NCI-H2227 (cell line): Measurements from ENCODE around the gene TENM4.

Experiments used
- DNase-seq: peaks from one replicate; lab custom pipeline; 2025; ENCODE audit not compliant: unreplicated experiment; lab: John Stamatoyannopoulos, UW

TENM4 gene

DNA sequence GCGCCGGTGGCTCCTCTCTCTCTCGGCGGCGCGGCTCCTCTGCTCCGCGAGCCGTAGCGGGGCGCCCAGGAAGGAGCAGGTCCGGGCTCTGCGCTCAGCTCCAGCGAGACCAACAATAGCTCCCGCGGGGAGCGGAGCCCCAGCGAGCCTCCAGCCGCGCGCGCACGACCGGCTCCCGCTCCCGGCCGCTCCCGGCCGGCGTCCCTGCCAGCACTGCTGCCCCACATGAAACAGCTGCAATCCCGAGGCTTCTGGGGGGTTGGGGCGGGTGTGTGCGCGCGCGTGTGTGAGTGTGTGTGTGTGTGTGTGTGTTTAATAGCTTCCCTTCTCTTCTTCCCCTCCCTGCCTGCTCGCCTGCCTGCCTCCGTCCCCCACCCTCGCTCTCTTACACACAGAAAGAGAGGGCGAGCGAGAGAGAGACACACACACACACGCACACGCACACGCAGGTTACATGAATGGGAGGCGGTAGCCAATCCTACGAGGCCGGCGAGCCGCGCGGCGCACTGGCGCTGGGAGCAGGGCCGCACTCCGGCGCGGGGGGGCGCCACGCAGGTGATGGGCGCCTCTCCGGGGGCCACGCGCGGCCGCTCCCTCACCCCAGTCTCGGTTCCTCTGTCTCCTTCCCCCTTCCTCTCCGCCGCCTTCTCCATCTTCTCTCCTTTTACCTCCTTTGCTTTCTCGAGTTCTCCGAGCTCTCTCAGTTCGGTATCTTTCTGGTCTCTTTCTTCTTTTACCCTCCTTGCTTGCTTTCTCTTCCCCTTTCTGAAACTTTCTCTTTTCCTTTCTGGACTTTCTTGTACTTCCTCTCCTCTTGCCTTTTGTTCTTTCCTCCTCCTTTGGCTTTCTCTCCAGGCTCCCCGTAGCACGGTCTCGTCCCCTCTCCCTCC is at the start of gene TENM4:
TSS of gene TENM4 (minus strand) at position 460 of the 890 bp plus-strand sequence. CDS start 371,086 bp downstream, outside the sequence.
- DNase-seq, result peak; percentile 92

DNA sequence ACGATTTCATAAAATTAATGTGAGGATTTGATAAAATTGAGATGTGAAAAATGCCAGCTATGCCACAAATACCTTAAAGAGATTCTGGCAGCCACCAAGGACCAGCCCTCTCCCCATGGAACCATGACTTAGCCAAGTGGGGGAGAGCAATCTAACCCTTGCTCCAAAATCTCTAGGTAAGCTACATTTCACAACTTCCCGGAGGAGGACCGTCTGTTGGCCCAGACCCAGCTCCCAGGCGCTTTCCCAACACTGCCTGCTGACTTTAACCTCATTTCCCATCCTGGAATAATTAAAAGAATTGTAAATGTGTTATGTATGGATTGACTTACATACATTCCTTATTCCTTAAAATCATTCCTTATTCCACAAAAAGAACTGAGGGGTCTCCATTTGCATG is 47.5 kb upstream of the TENM4 start:
- DNase-seq, result no peak

DNA sequence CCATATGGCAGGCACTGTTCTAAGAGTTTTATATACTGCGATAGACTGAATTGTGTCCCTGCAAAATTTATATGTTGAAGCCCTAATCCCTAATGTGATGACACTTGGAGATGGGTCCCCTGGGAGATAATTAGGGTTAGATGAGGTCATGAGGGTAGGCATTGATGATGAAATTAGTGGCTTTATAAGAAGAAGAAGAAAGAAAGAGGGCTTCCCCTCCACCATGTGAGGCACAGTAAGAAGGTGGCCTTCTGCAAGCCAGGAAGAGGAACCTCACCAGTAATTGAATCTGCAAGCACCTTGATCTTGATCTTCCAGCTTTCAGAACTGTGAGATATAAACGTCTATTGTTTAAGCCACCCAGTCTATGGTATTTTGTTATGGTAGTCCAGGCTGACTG is 46.6 kb upstream of the TENM4 start:
- no peak for DNase-seq

DNA sequence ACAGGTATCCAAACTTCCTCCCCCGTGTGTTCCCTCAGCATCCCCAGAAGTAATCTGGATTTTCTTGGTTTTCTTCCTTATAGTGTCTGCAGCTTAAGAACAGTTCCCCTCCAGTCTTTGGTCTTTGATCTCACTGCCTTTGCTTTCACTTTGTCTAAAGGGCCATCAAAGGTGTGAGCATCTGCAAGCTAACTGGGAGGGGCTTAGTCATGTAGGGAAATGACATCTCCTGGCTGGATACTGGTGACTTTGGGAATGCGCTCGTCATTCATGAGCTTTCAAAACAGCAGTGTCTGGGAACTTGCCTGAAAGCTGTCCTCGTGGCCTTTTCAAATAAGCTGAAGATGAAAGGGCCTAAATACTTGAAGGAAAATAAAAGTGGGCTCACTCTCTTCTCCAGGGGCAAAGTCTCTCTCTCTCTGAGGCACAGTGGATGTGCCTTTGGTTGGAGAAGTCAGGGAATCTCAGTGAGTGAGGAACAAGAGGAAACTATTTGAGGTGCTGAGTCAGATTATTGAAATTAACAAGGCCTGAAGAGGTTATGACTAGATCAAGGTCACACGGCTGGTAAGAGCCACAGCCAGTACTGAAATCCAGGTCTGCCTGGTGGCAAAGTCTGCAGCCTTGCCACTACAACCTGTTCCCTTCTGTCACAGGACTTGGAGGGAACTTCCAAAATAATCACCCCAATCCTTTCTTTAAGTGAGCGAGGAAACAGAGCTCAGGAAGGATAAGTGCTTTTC is 45.6 kb upstream of the TENM4 start:
- no peak for DNase-seq

DNA sequence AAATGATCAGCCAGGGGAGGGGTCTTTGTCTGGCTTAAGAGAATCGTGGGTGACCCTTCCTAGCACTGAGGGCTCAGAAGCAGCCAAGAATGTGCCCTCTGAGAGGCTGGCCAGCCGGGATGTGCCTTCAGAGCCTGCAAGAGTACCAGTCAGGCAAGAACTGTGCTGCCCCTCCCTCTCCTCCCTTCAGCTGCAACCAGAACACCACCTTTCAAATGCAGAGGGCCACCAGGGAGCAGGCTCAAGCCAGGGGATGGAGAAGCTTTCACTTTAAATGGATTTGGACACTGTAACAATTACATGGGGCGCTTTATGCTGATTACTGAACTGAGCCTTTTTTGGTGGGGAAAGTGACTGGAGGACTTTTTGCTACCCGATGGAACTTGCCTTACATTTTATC is 44.9 kb upstream of the TENM4 start:
- DNase-seq, result no peak

DNA sequence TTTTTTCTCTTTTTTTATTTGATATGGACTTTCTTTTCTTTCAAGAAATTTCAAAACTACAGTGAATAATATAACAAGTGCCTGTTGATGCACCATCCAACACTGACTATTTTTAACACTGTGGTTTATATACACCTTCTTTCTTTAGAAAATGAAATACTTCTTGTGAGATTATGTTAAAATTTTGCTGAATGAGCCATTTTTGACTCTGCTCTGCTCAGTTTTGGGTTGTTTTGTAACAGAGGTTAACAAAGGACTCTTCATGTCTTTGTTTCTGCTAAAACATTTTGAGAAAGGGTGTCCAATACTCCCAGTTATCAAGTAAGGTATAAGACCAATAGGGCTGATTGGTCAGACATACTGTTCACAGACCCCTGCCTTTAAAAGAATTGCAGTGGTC is 44.0 kb upstream of the TENM4 start:
- no peak for DNase-seq

DNA sequence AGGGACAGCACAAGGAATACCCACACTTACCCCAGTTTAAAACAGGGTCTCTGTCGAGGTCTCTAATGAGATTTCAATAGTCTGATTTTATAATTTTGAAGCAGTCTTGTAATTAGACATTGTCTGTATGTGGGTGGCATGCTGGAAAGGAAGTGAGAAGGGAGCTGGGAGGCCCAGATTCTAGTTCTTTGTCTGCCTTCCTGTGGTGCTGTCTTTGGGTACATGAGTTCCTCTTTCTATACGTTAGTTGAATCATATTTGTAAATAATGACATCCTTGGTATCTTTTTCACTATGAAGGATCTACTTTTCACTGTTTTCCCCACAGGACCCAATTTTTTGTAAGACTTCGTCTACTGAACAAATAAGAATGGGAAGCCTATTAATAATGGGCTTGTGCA is 42.0 kb upstream of the TENM4 start:
- no peak for DNase-seq

DNA sequence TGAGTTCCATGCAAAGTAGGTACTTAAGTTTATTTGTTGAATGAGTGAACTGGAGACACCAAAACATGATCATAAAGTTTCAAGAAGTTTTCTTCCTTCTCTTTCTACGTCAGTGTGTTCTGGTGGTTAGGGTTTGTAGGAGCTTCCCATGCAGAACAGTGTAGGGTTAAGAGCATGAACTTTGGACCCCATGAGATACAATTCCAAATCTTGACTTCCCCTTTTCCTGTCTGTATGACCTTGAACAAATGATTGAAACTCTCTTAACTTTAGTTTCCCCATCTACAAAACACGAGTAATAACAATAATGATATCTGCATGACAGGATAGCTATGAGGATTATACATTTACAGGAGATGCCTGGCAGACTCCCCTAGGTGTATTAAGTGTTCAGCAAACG is 41.0 kb upstream of the TENM4 start:
- no peak for DNase-seq

DNA sequence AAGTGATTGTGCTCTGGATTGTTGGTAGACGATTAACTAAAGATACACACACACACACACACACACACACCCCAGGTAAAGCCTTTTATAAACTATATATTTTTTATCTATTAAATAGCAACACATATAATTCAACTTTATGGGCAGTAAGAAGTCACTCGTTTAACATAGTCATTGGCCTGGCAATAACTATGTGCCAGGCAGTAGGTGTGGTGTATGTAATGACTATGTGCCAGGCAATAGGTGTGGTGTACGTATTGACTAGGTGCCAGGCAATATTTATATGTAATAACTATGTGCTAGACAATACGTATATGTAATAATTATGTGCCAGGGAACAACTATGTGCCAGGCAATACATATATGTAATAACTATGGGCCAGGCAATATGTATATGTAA is 40.0 kb upstream of the TENM4 start:
- no peak for DNase-seq

DNA sequence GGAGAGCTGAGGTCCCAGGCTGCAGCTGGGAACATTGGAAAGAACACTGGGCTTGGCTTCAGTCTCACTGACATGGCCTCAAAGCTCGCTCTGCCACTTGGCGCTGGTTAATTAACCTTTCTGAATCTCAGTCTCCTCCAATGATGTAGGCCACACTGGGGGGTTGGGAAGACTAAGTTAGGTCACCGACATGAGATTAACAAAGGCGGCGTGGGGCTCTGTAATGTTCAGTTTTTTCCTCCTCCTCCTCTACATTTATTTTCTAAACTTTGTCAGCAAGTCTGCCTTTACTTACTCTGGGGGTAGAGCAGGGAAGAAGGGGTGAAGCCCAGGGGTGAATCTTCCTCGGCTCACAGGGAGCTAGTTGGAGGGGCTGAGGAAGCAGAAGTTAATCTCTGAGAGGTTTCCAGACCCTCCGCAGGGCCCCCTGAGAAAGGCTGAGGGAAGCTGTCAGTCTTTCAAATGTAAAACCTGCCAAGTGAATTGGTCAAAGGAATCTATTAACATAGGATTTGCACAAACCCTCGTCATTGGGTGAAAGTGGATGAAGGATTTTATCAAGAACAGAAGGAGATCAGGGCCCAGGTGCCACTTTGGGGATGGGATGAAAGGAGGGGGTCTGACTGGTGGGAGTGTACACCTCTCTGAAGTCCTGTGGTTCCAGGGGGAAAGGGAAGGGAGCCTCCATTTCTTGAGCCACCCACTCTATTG is 32.1 kb upstream of the TENM4 start:
- DNase-seq, result no peak

DNA sequence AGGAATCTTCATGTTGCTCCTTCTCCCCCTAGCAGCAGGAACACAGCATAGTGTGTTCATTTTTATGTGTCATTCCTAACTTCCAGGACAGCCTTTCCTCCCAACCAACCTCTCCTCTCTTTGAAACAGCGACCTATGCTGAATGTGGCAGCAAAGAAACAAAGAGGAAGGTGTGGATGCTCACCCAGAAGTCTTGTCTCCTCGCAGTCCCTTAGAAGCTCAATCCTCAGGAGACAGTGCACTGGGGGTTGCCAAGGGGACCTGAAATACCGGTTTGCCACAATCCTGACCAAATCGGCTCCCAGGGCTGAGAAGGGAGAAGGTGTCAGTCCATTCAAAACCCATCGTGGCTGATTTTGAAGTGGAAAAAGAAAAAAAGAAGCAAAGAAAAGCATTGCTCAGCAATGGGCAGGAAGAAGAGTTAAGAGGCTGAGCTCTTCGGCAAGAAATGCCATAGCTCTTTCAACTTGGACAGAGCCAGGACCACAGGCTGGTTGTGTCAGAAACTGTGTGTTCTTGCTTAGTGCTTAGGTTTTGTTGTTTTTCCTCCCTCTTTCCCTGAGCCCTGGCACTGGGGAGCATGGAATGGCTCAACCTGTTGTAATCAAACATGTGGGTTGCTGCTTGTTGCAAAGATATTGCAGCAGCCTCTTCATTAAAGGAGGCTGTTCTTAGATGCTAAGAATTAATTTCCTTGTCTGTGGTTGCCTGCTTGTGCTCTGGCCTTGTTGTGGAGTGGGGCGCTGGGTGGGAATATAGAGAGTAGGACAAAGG is 30.4 kb upstream of the TENM4 start:
- DNase-seq, result no peak

DNA sequence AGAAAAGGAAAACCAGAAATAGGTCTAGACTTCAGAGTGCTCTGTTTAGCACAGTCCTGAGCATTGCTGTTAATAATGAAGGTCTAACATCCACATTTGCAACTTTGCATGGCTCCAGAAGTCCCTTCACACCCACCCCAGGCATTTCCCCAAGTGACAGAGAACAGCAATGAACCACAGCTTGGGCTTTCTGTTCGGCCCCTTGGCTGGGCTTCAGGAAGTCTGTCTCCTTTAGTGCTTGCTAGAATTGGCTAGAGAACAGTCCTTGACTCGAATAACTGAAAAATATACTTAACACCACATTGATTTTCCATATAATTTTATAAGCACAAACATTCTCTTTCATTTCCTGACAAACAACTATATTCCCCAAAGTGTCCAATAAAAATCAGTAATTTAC is 29.3 kb upstream of the TENM4 start:
- no peak for DNase-seq

DNA sequence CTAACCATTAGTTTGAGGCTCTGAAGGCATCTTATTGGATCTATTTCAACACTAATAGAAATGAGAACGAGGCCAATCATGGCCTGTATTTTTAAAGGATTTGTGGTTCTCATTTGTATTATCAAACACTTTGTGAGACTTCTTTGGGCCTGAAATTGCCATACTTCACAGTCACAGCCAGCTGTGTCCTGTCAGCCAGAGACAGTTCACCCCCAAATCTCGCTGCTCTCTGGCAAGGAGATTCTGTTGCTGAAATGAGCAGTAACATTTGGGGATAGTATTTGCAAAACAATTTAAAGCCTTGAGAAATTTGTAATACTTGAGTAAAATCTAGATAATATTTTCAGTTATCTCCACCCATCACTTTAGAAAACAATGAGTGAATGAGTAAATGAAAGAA is 26.9 kb upstream of the TENM4 start:
- DNase-seq, result no peak

DNA sequence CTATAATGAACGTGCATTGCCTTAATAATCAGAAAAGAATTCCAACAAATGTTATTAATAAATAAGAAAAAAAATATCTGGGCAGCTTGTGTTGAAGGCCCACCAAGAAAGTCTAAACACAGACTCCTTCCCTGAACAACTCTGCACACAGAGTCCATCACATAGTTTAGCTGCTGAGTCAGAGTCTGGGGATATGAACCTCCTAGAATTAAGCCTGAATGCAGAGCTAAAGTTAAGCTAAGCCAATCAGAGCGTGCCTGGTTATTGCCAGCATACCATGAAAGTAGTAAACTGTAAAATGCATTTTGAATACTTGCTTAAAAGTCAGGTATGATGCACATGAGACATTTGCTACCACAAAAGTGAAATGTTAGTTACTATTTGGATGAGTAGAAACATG is 25.6 kb upstream of the TENM4 start:
- DNase-seq, result no peak

DNA sequence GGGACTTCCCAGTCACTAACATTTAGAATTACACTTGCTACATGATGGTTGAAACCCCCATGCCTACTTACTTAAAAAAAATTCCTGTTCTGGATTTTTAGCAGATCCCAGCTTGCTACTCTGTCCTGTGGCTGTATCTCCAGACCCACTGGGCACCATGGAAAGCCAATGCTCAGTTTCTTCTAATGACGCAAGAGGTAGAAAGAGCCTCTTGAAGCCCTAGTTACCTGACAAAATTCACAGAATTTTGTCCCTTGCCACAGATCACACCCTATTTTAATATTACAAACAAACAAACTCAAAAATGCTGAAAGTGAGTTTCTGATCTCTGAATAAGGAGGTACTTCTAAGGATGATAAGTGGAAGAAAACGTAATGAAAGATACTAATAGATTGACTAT is 24.3 kb upstream of the TENM4 start:
- DNase-seq, result no peak

DNA sequence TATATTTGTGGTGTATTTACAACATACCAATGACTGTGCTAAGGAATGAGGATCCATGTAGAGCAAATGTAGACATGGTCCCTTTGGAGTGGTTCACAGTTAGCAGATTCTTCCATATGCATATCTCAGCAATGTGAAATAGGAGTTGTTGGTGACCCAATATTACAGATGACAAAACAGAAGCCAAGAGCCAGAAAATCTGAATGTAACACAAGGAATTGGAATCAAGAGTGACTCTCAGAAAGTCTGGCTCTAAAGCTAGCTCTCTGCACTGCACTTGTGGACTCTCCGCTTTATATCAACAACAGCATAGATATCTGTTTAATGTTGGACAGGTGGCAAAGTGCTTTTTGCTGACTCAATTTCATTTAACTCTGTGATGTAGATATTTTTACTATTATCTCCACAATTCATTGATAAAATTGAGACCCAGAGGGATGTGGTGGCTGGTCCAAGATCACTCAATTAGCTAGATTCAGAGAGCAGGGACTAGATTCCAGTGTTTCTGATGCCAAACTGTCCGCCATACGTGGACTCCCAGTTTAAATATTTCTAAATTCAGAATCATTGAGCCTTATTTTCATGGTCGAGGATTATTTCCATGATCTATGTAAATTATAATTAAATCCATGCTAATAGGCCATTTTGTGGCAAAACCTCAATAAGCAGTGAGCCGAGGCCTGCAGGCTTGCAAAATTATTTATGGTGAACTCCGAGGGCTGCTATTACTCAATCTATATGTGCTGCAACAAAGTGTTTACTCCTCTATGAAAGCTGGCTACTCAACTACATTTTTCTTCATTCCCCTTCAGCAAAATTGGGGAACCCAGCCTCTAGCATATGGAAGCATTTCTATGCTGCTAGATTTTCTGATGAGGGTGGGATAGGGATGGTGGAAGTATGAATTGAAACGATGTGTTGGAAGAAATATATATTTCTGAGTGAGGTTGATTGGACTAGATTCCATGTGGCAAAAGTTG is 21.1 kb upstream of the TENM4 start:
- DNase-seq, result no peak

DNA sequence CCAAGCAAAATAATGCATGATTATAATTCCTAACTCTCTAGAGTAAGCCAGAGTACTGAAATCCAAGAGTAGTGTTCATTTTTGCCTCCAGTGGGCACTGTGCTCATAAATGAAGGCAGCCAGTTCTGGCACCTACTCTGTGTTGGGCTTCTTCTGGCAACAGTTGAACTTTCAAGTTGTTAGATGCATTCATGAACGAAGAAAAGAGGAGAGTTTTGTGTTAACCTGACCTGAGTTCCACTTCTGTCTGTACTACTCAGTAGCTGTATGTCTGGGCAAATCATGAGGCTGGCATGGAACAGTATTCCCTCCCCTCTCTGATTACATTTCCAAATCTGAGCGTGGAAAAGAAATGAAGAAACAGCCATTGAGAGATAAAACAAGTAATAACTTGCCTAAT is 20.3 kb upstream of the TENM4 start:
- peak; percentile 5 for DNase-seq

DNA sequence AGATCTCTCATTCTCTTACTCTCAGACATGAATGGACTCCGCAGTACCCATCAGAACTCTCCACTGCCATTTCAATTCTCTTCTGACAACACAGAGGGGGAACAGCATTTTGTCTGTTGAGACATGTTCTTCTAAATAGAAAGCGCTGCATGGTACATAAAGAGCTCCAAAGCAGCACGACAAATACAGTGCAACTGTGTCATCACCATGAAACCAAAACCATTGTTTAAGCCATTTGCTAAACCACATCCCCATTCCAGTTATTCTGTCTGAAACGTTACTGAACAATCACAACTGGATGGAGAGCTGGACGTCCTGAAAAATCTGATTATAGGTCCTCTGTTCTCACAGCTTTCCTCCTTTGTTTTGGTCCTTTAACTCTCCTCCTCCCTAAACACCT is 17.9 kb upstream of the TENM4 start:
- DNase-seq, result no peak

DNA sequence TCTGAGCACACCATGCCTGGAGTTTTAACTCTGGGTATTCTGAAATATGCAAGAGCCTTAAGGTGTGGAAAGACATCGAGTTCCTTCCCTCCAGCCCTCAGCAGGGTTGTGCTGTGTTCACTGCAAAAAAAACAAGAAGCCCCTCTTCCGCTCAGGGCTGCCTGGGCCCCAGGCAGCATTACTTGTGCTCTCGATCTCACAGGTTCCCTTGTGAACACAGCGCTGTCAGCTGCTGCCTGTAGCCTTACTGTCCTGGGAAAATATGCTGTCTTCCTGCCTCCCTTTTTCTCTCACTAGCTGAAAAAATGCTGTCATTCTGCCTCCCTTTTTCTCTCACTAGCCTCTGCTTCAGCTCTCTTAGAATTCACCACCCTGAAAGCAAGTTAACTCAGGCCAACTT is 15.7 kb upstream of the TENM4 start:
- DNase-seq, result no peak

DNA sequence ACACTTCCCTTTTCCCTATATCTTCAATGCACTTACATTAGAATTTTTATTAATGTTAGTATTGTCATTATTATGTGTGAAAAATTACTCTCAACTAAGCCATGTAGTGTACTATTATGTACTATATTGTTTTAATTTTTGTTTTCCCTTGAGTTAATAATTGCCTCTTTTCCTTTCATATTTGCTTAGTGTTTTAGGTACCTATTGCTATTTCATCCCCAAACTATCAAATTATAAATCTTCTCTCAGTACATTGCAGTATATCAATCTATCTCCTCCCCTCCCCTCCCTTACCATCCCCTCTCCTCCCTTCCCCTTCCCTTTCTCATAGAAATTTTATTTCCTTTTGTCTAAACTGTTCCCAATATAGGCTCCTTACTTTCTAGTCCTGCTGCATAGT is 12.8 kb upstream of the TENM4 start:
- no peak for DNase-seq
